Stimulated activated CD8-positive, alpha-beta memory T cell treated with anti-CD3 and anti-CD28 coated beads, Interleukin-12 subunit alpha, Interleukin-12 subunit beta, amount 100 ng/mL, for 4 hours (primary cell): ENCODE results near the gene AMMECR1.

Source experiments
- DNase-seq: peaks from one replicate; pipeline ENCODE4 v3.0.0-alpha.2; 2020; ENCODE audit warnings: low read depth

AMMECR1 gene

DNA sequence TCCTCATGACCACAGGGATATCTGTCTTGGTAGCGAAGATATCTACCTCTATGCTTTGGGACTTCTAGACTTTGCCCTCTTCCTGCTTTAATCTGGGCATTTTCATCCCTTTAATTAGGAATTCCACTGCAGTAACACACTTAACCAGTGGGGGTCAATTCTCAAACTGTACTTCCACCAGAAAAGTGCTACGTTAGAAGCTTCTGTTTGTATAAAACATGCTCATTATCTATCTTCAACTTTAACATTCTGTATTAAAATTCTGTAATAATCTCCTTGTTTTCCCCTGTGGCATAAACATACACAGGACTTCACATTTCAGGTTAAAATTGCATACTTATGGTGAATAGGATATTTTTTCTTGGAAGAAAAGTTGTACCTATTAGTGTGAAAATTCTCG, 105.6 kb downstream of the AMMECR1 start:
- no peak for DNase-seq

DNA sequence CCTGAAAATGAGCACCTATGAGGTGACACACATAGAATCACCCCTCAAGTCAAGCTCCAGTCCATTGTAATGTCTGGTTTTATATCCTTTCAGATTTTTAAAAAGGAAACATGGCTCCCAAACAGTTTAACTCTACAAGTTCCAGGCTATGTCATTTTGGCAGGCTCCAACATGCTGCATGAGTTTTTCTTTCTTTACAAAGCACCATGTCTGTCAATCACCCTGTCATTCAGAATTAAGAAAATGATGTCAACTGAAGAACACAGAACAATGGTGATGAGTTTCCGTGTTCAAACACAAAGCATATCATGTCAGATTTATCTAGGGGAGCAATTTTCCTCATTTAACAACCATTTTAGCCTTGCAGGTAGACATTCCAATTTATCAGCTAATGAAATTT, 106.5 kb downstream of the AMMECR1 start:
- DNase-seq, result no peak

DNA sequence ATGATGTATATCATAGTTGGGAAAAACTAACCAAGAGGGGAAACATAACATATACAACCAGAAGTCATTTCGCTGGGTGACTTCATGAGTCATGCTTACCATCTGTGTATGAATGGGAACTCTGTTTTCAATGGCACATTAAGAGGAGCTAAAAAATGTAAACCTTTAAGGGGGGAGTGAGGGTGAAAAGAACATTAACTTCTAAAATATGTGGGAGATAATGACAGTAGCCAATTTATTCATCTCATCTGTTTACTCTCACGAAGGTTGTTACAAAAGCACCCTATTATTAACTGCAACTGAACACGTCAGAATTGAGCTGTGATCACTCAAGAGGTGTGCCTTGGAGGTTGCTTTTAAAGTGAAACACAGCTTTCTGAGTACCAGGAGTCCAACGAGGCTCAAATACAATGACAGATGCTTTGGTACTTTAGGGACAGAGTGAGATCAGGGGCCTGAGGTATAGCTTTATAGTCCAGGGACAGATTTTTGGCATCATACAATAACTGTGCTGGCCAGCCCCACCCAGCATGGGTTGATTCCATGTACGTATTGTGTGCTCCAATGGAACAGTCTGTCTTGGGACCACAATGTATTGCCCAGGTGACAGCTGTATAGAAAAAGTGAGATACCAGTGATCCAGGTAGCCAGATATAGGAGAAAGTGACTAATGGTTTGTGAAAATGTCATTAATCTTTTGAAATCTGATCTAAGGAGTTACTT, 107.3 kb downstream of the AMMECR1 start:
- DNase-seq, result no peak

DNA sequence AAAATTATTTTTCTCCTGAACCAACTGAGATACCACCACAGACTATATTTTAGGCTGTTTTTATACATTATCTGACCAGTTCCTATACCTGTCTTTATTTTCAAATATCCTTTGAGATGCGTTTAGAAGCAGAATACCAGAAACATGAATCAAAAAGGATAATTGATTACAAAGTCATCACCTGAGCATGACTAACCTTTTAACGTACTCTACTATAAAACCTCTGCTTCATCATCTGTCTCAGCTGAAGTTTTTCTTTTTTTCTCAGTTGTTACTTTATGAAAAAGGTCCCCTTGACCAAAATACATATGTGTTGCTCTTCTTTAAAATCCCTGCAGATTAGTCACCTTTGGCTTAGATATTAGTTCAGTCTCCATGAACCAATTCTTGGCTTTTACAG, 109.8 kb downstream of the AMMECR1 start:
- no peak for DNase-seq

DNA sequence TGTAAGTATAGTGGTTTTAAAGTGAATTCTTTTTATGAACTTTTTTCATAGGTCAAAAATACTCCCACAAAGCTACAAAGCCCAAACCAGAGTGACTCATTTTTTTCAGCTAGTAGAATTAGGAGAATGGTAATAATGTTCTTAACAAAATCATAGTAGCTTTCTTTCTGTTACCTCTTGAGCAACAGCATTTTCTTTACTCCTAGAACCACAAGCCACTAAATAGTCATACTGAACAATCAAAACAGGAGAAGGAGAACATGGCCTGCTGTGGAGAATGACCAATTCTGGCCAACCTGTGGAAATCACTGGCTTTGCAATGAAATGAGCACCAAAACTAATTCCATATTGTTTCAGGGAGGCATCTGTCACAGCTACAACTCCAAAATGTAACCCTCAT, 112.9 kb downstream of the AMMECR1 start:
- DNase-seq, result no peak

DNA sequence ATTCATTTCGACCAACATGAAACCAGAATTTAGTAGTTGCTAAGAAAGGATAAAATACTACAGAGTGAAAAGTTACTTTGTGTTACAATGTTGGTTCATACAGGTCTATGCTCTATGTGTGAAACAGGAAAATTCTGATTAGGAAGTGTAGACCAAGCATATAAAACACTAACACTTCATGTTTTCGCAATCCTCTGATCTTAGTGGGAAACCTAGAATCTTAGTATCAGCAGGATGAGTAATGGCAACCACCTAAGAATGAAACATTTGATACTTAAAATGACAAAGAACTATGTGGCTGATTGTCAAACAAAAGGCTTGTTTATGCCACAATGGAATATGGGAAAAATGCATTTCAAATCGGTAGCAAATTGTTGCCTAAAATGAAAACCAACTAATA, 116.1 kb downstream of the AMMECR1 start:
- no peak for DNase-seq

DNA sequence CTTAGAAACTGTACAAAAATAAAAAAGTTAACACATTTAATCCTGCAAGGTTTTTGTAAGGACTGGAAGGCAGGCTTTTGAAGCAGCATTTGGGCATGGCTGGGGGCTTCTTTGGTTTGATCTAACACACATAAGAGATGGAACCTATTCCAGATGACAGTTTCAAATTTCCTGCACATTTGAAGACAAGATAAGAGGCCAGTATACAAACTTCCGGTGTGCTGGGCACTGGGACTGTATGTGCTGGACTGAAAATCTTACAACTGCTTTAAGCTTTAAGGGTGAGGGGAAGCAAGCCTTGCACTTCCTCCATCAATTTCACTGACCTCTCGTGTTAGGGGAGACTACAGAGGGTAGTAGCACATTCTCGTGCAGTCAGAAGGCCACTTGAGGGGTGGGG, 122.9 kb downstream of the AMMECR1 start:
- no peak for DNase-seq

DNA sequence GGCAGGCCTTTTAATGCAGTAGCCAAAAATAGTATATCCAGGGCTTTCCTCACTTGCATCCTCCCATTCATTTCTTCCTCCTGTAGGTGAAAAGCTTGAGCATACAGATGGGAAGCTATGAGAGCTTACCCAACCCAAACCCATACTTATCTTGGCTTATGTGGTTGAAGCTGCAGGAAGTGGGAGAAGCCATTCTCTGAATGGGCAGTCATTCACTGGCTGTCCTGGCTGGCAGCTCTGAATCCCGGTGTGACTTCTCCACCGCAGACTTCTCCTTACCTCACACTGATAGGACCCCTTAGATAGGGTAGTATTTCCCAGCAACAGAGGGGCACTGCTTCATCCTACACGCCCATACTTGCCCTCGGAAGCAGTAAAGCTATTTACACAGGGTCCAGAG, 125.4 kb downstream of the AMMECR1 start:
- no peak for DNase-seq

DNA sequence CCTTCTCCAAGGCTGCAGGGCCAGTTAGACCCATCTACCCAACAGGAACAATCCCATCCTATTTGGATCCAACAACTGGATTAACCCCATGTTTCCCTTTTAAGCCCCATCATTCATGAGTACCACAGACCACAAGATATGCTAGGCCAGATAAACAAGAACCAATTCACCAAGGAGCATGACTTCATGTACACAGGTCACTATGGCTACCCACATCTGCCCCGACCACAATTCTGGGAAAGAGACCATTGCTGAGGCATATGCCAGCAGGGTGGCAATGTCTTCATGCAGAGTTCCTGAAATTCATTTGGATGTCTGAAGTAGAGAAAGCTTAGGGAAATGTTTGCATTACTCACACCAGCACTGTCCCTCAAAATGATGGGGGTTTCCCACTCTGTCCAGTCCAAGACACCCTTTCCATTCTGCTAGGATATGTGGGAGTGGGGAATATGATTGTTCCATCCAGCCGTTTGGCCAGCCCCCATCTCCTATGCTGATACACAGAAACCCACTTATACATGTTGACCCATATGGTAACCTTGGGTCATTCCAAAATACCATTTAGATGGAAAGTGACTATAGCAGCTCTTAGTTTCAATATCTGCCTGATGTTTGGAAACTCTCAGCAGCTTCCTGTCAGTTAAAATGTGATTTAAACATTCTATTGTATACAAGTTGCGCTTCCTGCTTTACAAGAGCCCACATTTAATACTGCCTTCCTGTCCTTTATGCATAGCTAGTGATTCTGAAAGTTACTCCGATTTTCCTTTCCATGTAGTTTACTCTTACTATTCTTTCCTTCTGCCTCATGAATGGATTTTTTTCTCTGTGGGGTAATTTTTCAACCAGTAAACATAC, 129.0 kb downstream of the AMMECR1 start:
- DNase-seq, result no peak

DNA sequence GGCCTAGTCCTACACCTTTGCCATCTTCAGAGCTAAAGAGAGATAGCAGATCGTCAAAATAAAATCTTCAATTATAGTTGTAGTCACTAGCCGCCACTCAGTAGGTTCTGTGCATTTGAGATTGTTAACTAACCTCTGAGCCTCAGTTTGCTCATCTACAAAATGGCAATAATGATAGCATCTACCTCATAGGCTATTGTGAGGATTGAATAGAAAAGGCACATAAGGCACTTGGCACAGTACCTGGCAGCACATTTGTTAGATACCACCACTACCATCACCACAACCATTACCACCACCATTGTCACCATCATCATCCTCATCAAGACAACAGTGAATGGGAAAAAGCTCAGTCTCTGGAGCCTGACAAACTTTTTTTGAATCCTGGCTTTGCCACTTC, 134.6 kb downstream of the AMMECR1 start:
- DNase-seq, result no peak

DNA sequence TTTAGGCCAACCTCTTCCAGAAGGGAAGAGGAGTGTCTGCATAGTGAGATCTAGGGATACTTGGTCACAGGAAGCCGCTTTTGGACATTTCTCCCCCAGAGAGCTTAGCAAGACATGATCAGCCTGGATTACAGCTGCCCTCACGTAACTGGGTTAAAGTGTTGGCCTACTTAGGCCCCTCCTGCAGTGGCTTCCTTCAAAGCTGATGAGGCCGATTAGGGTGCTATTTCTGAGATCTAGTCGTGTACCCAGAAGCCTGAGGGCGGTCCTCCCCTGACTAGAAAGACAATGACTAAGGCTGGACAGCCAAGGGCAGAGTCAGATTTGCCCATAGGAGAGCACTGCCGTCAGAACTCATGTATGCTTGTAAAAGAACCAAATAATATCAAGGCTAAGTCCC, 135.0 kb downstream of the AMMECR1 start:
- no peak for DNase-seq

DNA sequence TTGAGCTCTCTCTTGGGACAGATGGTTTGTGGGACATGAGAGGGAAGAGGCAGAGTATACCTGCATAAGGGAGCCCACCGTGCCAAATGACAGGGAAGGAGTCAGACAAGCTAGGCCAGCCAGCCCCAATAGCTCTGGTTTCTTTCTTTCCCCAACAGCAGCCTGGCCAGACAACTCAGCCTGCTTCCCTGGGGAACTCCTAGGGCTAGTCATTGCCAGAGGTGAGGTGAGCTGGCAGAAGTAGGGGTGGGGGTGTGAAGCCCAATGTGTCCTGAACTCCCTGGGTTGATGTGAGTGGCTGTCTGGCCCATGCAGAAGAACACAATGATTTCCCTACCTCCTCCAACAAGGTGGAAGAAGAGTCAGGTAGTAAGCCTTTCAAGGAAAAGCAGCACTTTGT, 135.5 kb downstream of the AMMECR1 start:
- no peak for DNase-seq

DNA sequence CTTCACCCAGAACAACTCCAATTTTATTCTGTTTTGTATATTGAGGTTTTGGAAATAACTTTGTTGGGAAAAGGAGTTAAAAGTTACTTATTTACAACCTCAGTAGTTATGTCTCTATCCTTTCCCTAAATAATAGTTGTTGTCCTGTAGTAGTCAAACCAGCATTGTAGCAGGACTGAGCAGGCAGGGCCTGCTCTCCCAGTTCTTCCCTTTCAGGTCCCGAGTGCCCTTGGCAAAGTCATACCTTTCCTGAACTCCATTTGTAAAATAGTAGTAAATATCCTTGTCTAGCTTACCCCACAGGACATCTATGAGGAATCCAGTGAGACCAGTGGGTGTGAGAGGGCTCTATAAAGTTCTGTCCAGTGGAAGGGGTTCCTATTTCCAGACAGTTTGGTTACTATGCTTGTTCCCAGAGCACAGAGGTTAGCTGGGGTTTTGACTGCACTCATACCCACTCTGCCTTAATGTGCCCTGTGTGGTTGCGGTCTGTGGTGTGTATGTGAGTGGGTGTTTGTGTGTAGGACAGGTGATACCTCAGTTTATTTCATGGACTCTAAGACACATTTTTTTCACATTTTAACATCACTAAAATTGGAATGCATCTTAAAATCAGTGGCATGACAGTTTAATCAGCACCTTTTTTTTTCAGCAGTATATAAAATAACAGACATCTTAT, 136.3 kb downstream of the AMMECR1 start:
- DNase-seq, result no peak

DNA sequence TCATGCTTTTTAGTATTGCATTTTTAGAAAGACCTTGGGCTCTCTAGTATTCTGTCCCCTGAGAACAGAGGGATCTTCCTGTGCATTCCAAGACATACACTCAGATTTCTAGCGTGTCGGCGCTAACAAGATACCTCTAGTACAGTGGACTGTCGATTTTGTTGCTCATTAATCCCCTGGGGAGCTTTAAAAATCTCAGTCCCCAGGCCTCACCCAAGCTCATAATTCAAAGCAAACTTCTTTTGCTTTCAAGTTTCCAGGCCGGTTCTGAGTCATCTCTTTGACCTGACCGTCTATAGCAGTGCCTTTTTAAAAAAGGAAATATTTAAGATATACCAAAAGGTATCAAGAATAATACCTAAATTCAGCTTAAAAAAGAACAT, 137.0 kb downstream of the AMMECR1 start:
- DNase-seq, result no peak

DNA sequence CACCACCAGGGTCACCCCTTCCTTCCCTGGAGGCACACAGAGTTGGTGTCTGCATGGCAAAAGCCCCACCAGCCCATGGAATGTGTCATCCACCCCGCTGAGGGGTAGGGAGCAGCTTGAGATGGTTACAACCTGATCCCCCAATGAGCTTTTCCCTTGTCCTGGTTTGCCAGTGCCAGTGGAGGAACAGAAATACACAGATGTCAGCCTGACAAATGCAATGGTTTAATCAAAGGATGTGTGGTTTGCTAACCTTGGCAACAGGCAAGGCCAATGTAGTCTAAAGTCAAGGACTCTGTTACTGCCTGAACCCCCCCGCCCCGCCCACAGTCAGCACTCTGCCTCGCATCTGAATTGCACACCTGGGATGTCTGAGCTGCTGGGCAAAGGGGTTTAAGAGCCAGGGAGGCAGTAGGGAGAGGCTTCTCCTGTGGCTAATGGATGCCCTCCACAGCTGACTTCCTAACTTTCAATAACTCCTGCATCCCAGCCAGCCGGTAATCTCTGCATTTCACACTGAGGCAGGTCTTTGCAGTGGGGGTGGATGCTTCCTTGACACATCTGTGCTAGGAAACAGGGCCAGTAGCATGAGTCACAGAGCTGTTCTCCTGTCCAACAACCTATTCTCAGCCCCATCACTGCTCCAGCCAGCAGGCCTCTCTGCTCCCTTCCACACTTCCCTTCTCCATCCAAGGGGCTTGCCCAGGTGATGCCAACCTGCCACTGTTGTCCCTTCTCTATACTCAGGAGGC, 137.5 kb downstream of the AMMECR1 start:
- DNase-seq, result no peak

DNA sequence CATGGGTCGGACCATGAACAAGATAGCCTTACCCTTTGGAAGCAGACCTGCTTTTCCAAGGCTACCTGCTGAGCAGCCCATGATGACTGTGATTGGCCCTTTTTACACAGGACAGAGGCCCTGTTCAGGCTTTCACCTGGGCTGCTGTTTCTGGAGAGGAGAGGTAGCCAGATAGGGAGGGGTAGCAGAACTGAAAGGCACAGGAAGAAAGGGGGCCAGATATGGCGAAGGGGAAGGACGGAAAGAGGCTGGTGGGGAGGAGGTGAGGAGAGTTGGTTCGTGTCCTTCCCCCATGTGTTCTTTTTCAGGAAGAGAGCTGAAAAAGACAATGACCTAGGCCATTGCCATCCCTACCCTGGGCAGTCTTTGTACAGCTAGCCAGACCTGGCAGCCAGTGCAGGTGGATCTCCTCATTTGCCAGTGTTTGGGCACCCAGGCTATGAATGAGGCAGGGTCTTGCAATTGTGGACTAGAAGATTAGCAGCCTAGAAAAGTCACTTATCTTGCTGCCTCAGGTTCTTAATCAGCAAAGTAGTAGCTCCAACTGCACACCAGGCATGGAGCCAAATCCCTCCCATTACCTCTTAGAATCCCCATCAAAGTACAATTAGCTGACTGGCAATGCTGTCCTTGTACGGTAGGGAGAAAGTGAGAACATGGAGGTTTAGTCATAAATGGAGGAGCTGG, 139.6 kb downstream of the AMMECR1 start:
- DNase-seq, result no peak

DNA sequence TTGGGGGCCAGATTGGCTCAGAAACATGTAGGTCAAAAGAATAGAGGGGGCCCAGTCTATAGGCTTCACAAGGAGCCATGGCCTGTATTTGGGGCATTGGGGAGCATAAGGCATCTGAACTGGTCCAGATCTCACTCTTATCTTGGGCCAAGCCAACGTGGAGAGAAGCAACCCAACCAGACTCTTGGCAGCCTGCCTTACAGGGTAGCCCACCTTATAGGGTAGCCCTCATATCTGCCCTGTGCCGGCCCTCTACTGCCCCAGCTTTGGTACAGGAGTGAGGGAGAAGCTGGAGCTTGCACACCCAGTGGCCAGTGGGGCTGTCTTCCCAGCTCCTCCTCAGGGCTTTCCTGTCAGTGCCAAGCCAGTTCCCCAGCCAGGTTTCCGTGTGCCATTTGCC, 142.2 kb downstream of the AMMECR1 start:
- no peak for DNase-seq

DNA sequence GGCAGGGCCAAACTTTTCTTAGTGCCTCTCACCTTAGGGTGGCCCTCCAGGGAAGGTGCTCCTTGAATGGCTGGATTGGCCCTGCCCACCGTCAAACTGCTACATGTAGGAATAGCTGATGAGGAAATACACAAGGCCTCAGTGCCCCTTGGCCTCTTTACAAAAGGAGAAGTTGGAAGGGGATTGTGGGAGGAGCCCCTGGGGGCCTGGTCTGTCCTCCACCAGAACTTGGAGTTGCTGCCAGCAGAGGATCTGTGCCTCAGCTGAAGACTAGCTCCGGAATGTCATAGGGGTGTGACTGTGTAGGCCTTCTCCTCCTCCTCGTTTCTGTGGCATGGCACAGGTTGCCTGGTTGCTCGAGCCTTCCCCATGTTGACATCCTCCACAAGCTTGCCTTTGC, 142.7 kb downstream of the AMMECR1 start:
- no peak for DNase-seq

DNA sequence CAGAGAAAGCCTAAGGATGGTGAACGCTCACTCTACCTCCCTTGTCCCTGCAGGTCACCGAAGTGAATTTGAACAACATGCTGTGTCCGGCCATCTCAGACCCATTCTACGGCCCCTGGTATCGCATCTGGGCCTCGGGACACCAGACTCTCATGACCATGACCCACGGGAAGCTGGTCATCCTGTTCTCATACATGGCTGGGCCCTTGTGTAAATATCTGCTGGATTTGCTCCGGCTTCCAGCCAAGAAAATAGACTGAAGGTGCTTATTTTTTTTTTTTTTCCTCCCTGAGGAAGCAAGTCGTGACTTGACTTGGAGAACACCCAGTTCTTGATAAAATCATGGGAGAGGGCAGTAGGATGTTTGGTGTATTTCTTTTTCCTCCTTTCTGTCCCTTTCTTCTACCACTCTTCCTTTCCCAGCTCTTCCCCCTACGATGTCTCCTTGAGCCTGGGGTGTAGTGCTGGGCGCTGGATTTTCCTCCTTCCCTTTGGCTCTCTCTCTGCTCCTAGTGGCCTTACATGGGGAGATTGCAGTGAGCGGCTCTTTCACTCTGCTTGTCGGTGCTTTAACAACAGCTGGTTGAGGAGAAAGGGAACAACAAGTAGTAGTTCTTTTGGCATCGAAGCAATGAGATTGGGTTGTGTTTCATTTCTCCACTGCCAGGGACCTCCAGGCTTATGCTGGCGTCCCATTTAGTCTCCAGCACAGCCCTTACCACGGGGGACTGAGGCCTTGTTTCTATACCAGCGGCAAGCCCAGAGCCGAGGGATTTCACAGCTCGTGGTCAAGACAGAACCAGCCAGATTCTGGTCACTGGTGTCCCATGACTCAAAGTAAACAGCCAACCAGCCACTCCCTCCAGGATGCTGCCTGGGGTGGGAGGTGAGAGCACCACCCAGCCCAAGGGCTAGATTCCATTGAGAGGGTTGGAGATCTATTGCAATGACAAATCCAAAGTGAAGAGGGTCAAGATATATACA, 144.4 kb downstream of the AMMECR1 start:
- no peak for DNase-seq

DNA sequence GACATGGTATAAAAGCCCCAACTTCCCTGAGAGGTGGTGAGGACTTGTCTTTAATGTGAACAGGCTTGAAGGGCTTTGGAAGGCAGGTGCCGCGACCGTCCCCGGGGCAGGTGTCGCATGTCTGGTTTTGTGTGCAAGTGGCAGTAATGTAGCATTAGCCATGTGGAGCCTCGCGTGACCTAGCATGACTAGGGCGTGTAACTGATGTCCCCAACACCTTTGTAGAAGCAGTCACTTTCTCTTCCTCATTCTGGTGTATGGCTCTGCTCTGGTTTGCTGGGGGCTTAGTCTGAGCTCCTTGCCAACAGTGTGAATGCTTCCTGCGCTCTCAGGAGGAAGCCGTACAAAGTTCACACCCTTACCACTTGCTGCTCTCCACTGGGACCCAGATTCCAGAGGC, 145.7 kb downstream of the AMMECR1 start:
- DNase-seq, result no peak

DNA sequence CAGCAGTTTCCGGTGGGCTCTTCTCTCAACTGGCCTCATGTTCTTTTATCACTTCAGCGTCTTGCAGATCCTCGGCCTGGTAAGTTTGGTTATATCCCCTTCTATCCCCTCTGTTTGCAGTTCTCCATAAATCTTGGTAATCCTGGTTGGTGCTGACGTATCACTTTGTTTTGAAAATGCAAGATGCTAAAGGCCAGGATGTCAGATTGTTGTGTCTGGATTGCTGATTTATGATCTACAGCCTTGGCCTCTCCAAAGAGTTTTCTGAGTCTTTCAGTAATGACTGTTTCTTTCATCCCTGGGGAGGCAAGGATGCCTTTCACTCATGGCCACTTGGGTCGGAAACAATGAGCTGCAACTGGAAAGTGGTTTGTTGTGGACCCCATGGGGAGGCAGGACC, 146.4 kb downstream of the AMMECR1 start:
- DNase-seq, result no peak
